SK-N-SH treated with all-trans-retinoic acid at 6 μM for 48 hours (cell line): Measurements from ENCODE around the gene PRKG1.

Experiments used
- ARNTL ChIP-seq: fragments of 450-650 bp; formaldehyde crosslinking; IDR thresholded peaks from 2 replicates; pipeline ENCODE4 v1.5.0; 2020; ENCODE audit warnings: low read depth, mild to moderate bottlenecking, moderate library complexity, borderline replicate concordance
- ESRRG ChIP-seq: fragments of 250-450 bp; sonication (Bioruptor Pico); IDR thresholded peaks from 2 replicates; pipeline ENCODE4 v1.6.1; 2021; ENCODE audit warnings: mild to moderate bottlenecking
- GLIS3 ChIP-seq: fragments of 250-450 bp; sonication (Bioruptor Pico); IDR thresholded peaks from 2 replicates; pipeline ENCODE4 v1.5.0; 2020; ENCODE audit warnings: mild to moderate bottlenecking, moderate library complexity
- ISL1 ChIP-seq: fragments of 250-450 bp; sonication (Bioruptor Pico); IDR thresholded peaks from 2 replicates; pipeline ENCODE4 v2.1.2; 2022; ENCODE audit warnings: mild to moderate bottlenecking, moderate library complexity
- RARB ChIP-seq: fragments of 250-450 bp; sonication (Bioruptor Pico); IDR thresholded peaks from 2 replicates; pipeline ENCODE4 v1.8.0; 2021; ENCODE audit warnings: mild to moderate bottlenecking, moderate library complexity
- SNAI2 ChIP-seq: fragments of 250-450 bp; sonication (Bioruptor Pico); IDR thresholded peaks from 2 replicates; pipeline ENCODE4 v1.5.0; 2020; ENCODE audit warnings: mild to moderate bottlenecking, moderate library complexity
- TCF4 ChIP-seq: fragments of 250-450 bp; sonication (Bioruptor Pico); IDR thresholded peaks from 2 replicates; pipeline ENCODE4 v1.8.0; 2021; ENCODE audit warnings: mild to moderate bottlenecking, moderate library complexity, borderline replicate concordance
- TOX ChIP-seq: fragments of 250-450 bp; sonication (Bioruptor Pico); IDR thresholded peaks from 2 replicates; pipeline ENCODE4 v1.8.0; 2021; ENCODE audit warnings: mild to moderate bottlenecking, moderate library complexity, borderline replicate concordance
- ZFP30 ChIP-seq: fragments of 450-650 bp; formaldehyde crosslinking; IDR thresholded peaks from 2 replicates; pipeline ENCODE4 v1.5.0; 2022; ENCODE audit warnings: mild to moderate bottlenecking, moderate library complexity
- ZNF565 ChIP-seq: fragments of 450-650 bp; formaldehyde crosslinking; conservative IDR thresholded peaks from 2 replicates; pipeline ENCODE4 v1.5.0; 2020; ENCODE audit warnings: low read depth, mild to moderate bottlenecking, moderate library complexity
- TF ChIP-seq, protein P1 (sequence below): fragments of 250-450 bp; sonication (Bioruptor Pico); IDR thresholded peaks from 2 replicates; pipeline ENCODE4 v1.8.0; 2020; ENCODE audit warnings: mild to moderate bottlenecking, moderate library complexity, borderline replicate concordance

GRCh38 chr10:51760864-51761640 lies 686.8 kb downstream of the PRKG1 start:
- TF ChIP-seq GLIS3 (CRISPR knock-in tag) (no peak), ESRRG (CRISPR knock-in tag) (no peak), ISL1 (CRISPR knock-in tag) (no peak), RARB (no peak), SNAI2 (CRISPR knock-in tag) (no peak), ARNTL (CRISPR knock-in tag) (no peak), ZFP30 (CRISPR knock-in tag) (no peak), TOX (CRISPR knock-in tag) (no peak), ZNF565 (CRISPR knock-in tag) (no peak), TCF4 (no peak)
- TF ChIP-seq, protein P1, sequence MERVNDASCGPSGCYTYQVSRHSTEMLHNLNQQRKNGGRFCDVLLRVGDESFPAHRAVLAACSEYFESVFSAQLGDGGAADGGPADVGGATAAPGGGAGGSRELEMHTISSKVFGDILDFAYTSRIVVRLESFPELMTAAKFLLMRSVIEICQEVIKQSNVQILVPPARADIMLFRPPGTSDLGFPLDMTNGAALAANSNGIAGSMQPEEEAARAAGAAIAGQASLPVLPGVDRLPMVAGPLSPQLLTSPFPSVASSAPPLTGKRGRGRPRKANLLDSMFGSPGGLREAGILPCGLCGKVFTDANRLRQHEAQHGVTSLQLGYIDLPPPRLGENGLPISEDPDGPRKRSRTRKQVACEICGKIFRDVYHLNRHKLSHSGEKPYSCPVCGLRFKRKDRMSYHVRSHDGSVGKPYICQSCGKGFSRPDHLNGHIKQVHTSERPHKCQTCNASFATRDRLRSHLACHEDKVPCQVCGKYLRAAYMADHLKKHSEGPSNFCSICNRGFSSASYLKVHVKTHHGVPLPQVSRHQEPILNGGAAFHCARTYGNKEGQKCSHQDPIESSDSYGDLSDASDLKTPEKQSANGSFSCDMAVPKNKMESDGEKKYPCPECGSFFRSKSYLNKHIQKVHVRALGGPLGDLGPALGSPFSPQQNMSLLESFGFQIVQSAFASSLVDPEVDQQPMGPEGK (CRISPR knock-in tag), result no peak
